H1 (cell line): ENCODE results near the gene ZNF568. TPM values are rescaled to one million over a fixed set of nuclear protein-coding genes. Genes with fewer than 3 reads are reported as not detected.

Source experiments
- CTCF ChIA-PET: fragments of 300-600 bp; sonication (Branson Sonifier 250); formaldehyde crosslinking; loops from one replicate; lab custom pipeline; 2021; ENCODE audit not compliant: partially characterized antibody; lab: Charles Lee
- POLR2A ChIA-PET: fragments of 300-600 bp; sonication (Branson Sonifier 250); formaldehyde crosslinking; loops from one replicate; lab custom pipeline; 2021; ENCODE audit warnings: inconsistent platforms; ENCODE audit not compliant: partially characterized antibody; lab: Charles Lee
- DNase-seq, 2 experiments: peaks; one replicate each; pipeline versions ENCODE4 v3.0.0 to v3.0.0-alpha.2; 2010 to 2022; ENCODE audit warnings: low spot score in 2 of 2, low read depth in 1 of 2, mixed read lengths in 1 of 2
- FAIRE-seq: peaks from 2 replicates; lab custom pipeline; 2011; peaks lifted over from hg19 to GRCh38; lab: Jason Lieb, UNC
- H2AFZ ChIP-seq: 2 replicates; pipeline ENCODE4 v1.8.1; 2012; ENCODE audit warnings: low read length, inconsistent platforms
- H2AK5ac ChIP-seq: 2 replicates; pipeline ENCODE4 v1.6.1; 2013; ENCODE audit warnings: low read depth, low read length
- H2BK120ac ChIP-seq: replicated peaks from 2 replicates; pipeline ENCODE3; 2013; ENCODE audit warnings: low read depth, low read length, inconsistent platforms
- H2BK12ac ChIP-seq: 2 replicates; pipeline ENCODE4 v1.6.1; 2013; ENCODE audit warnings: low read depth, low read length
- H2BK15ac ChIP-seq: 2 replicates; pipeline ENCODE4 v1.6.1; 2013; ENCODE audit warnings: low read length
- H2BK20ac ChIP-seq: 2 replicates; pipeline ENCODE4 v1.6.1; 2013; ENCODE audit warnings: low read length
- H2BK5ac ChIP-seq: 2 replicates; pipeline ENCODE4 v1.6.1; 2013; ENCODE audit warnings: low read depth, low read length
- H3K14ac ChIP-seq: 2 replicates; pipeline ENCODE4 v1.6.1; 2013; ENCODE audit warnings: inconsistent platforms; ENCODE audit not compliant: insufficient read length
- H3K18ac ChIP-seq: 2 replicates; pipeline ENCODE4 v1.6.1; 2013; ENCODE audit warnings: low read length; ENCODE audit errors: extremely low read depth
- H3K23ac ChIP-seq: 2 replicates; pipeline ENCODE4 v1.6.1; 2013; ENCODE audit warnings: inconsistent platforms; ENCODE audit not compliant: insufficient read length
- H3K23me2 ChIP-seq: 2 replicates; pipeline ENCODE4 v1.6.1; 2013; ENCODE audit warnings: low read depth, low read length
- H3K27ac ChIP-seq: 2 replicates; pipeline ENCODE4 v1.6.1; 2011; ENCODE audit warnings: low read depth, low read length, inconsistent platforms
- H3K27me3 ChIP-seq, 4 experiments: replicated peaks in 1 of 4; 1 replicate in 1 of 4; 2 replicates in 3 of 4; pipeline versions ENCODE4 v1.6.1 to v1.8.1; 2011 to 2013; ENCODE audit warnings: low read length in 3 of 4, mild to moderate bottlenecking in 3 of 4, inconsistent platforms in 2 of 4, mixed read lengths in 2 of 4, moderate library complexity in 1 of 4; ENCODE audit not compliant: control insufficient read depth in 3 of 4, insufficient read depth in 3 of 4; ENCODE audit errors: extremely low read depth in 1 of 4
- H3K36me3 ChIP-seq, 4 experiments: 2 replicates each; pipeline versions ENCODE4 v1.6.1 to v1.8.1; 2011 to 2013; ENCODE audit warnings: mild to moderate bottlenecking in 4 of 4, low read length in 3 of 4, moderate library complexity in 2 of 4, control low read depth in 1 of 4, inconsistent platforms in 1 of 4; ENCODE audit not compliant: insufficient read depth in 4 of 4, control insufficient read depth in 2 of 4
- H3K4ac ChIP-seq: replicated peaks from 2 replicates; pipeline ENCODE3; 2013; ENCODE audit warnings: low read length, low read depth, mixed read lengths, inconsistent platforms; ENCODE audit not compliant: insufficient read length
- H3K4me1 ChIP-seq, 4 experiments: replicated peaks in 1 of 4; 1 replicate in 1 of 4; 2 replicates in 3 of 4; pipeline versions ENCODE4 v1.6.1 to v1.8.1; 2011 to 2013; ENCODE audit warnings: low read length in 3 of 4, inconsistent platforms in 2 of 4, mixed read lengths in 1 of 4; ENCODE audit not compliant: insufficient read depth in 4 of 4, control insufficient read depth in 3 of 4
- H3K4me2 ChIP-seq, 2 experiments: 2 replicates each; pipeline versions ENCODE4 v1.6.1 to v1.8.1; 2011 to 2013; ENCODE audit warnings: low read depth in 2 of 2, low read length in 2 of 2, control low read depth in 1 of 2, inconsistent platforms in 1 of 2, mild to moderate bottlenecking in 1 of 2; ENCODE audit not compliant: insufficient read depth in 1 of 2
- H3K4me3 ChIP-seq, 4 experiments: fragments of 200-600, 300-600 bp in 1 of 4; sonication (generic), shearing (Covaris generic), sonication (Bioruptor Twin) in 1 of 4; 2 replicates each; pipeline versions ENCODE4 v1.5.1 to v1.8.1; 2011 to 2016; ENCODE audit warnings: low read length in 4 of 4, low read depth in 3 of 4, control low read depth in 2 of 4, inconsistent platforms in 2 of 4, mild to moderate bottlenecking in 2 of 4, mixed read lengths in 1 of 4, moderate library complexity in 1 of 4; ENCODE audit not compliant: insufficient read depth in 2 of 4; ENCODE audit errors: extremely low read depth in 1 of 4
- H3K56ac ChIP-seq: replicated peaks from 2 replicates; pipeline ENCODE3; 2013; ENCODE audit warnings: low read depth, mild to moderate bottlenecking, mixed read lengths, low read length, inconsistent platforms; ENCODE audit not compliant: insufficient read length
- H3K79me1 ChIP-seq: 2 replicates; pipeline ENCODE4 v1.6.1; 2013; ENCODE audit warnings: low read depth, low read length, control low read depth
- H3K79me2 ChIP-seq, 2 experiments: 2 replicates each; pipeline versions ENCODE4 v1.6.1 to v1.8.1; 2012 to 2013; ENCODE audit warnings: low read length in 2 of 2, mild to moderate bottlenecking in 2 of 2, inconsistent platforms in 1 of 2; ENCODE audit not compliant: insufficient read depth in 2 of 2, control insufficient read depth in 1 of 2
- H3K9ac ChIP-seq, 4 experiments: replicated peaks in 1 of 4; 1 replicate in 1 of 4; 2 replicates in 3 of 4; pipeline versions ENCODE4 v1.6.1 to v1.8.1; 2011 to 2013; ENCODE audit warnings: low read depth in 3 of 4, low read length in 3 of 4, control low read depth in 2 of 4, mild to moderate bottlenecking in 2 of 4, moderate library complexity in 2 of 4, inconsistent platforms in 1 of 4; ENCODE audit errors: extremely low read depth in 1 of 4
- H3K9me3 ChIP-seq, 2 experiments: 2 replicates each; pipeline versions ENCODE4 v1.6.1 to v1.8.1; 2012 to 2013; ENCODE audit warnings: mild to moderate bottlenecking in 2 of 2, moderate library complexity in 2 of 2, control low read depth in 1 of 2, inconsistent platforms in 1 of 2, low read depth in 1 of 2, low read length in 1 of 2, mixed read lengths in 1 of 2; ENCODE audit not compliant: insufficient read depth in 2 of 2
- H4K20me1 ChIP-seq, 2 experiments: replicated peaks in 1 of 2; 2 replicates each; pipeline versions ENCODE3 to v1.8.1; 2011 to 2013; ENCODE audit warnings: inconsistent platforms in 2 of 2, low read length in 2 of 2, mild to moderate bottlenecking in 1 of 2; ENCODE audit not compliant: insufficient read depth in 2 of 2, control insufficient read depth in 1 of 2
- H4K5ac ChIP-seq: 2 replicates; pipeline ENCODE4 v1.6.1; 2013; ENCODE audit warnings: low read length, low read depth, mixed read lengths, inconsistent platforms; ENCODE audit not compliant: insufficient read length
- H4K8ac ChIP-seq: 2 replicates; pipeline ENCODE4 v1.8.0; 2013; ENCODE audit warnings: mild to moderate bottlenecking, moderate library complexity, low read length, inconsistent platforms; ENCODE audit not compliant: insufficient read depth; ENCODE audit errors: extremely low read depth
- H4K91ac ChIP-seq: replicated peaks from 2 replicates; pipeline ENCODE3; 2013; ENCODE audit warnings: low read length, mixed read lengths, inconsistent platforms; ENCODE audit not compliant: insufficient read length
- ATF2 ChIP-seq: IDR thresholded peaks from 2 replicates; pipeline ENCODE4 v1.6.1; 2012; ENCODE audit warnings: low read length, inconsistent platforms
- BACH1 ChIP-seq: IDR thresholded peaks from 2 replicates; pipeline ENCODE4 v1.6.1; 2012; ENCODE audit warnings: low read length, improper control_type of control experiment
- BRCA1 ChIP-seq: IDR thresholded peaks from 2 replicates; pipeline ENCODE4 v1.6.1; 2012; ENCODE audit warnings: low read depth, low read length, improper control_type of control experiment
- CHD2 ChIP-seq: IDR thresholded peaks from 2 replicates; pipeline ENCODE4 v1.6.1; 2012; ENCODE audit warnings: low read length, improper control_type of control experiment
- GABPA ChIP-seq: IDR thresholded peaks from 2 replicates; pipeline ENCODE4 v1.6.1; 2011; ENCODE audit warnings: mild to moderate bottlenecking, low read length, moderate library complexity, borderline replicate concordance; ENCODE audit not compliant: insufficient read depth
- KDM5A ChIP-seq: fragments of 200-600 bp; IDR thresholded peaks from 2 replicates; pipeline ENCODE4 v1.7.1; 2012; ENCODE audit warnings: mild to moderate bottlenecking, low read length, inconsistent platforms, mixed read lengths
- NRF1 ChIP-seq: IDR thresholded peaks from 2 replicates; pipeline ENCODE4 v1.6.1; 2011; ENCODE audit warnings: mild to moderate bottlenecking, low read depth, low read length, improper control_type of control experiment
- POLR2AphosphoS5 ChIP-seq: IDR thresholded peaks from 2 replicates; pipeline ENCODE4 v1.6.1; 2011; ENCODE audit warnings: low read depth, low read length
- POU5F1 ChIP-seq: IDR thresholded peaks from 2 replicates; pipeline ENCODE4 v1.6.1; 2011; ENCODE audit warnings: low read depth, mild to moderate bottlenecking, low read length, moderate library complexity
- SRF ChIP-seq: IDR thresholded peaks from 2 replicates; pipeline ENCODE4 v1.6.1; 2011; ENCODE audit warnings: mild to moderate bottlenecking, low read depth, low read length, moderate library complexity
- YY1 ChIP-seq: IDR thresholded peaks from 2 replicates; pipeline ENCODE4 v1.6.1; 2011; ENCODE audit warnings: low read depth, mild to moderate bottlenecking, low read length
- ZNF274 ChIP-seq: IDR thresholded peaks from 2 replicates; pipeline ENCODE4 v1.7.0; 2012; ENCODE audit warnings: low read length, borderline replicate concordance; ENCODE audit errors: extremely low read depth
- WGBS, 2 experiments: shearing (Covaris generic) in 1 of 2; methylation state at CpG; one replicate each; pipeline versions ENCODE4 v1.1.6 to v1.1.7; 2013 to 2015; ENCODE audit warnings: low lambda C conversion rate in 2 of 2, mixed read lengths in 2 of 2, inconsistent platforms in 1 of 2, low coverage in 1 of 2, missing lambda C conversion rate in 1 of 2; ENCODE audit not compliant: insufficient replicate concordance in 2 of 2, insufficient coverage in 1 of 2, insufficient read length in 1 of 2; ENCODE audit errors: extremely low coverage in 1 of 2, missing lambda C conversion rate in 1 of 2; 5-methylcytosine and 5-hydroxymethylcytosine counted together
- polyA plus RNA-seq, 7 experiments: library from polyadenylated mRNA; depleted of rRNA in 3 of 7; stranded (reverse) in 5 of 7; unstranded in 2 of 7; fragments of >200 nt in 5 of 7; fragments of 200-250 nt in 2 of 7; gene quantifications; 1 replicate in 5 of 7; 2 replicates in 1 of 7; 4 replicates in 1 of 7; pipeline versions ENCODE4 v1.2.1 to v1.2.3, GENCODE V29; 2011 to 2013; ENCODE audit warnings: missing spikeins in 2 of 7, mixed read lengths in 2 of 7
- total RNA-seq: library from RNA; stranded (reverse); fragmentation: NEBNext Ultra II Directional; extraction: Animal tissue kit (Norgen Biotek cat#: 25700); gene quantifications from 2 replicates; pipeline ENCODE4 v1.2.1, GENCODE V29; 2021
- TF ChIP-seq, protein P1 (sequence below): IDR thresholded peaks from 2 replicates; pipeline ENCODE4 v1.6.1; 2011; ENCODE audit warnings: low read depth, mild to moderate bottlenecking, low read length; ENCODE audit not compliant: insufficient read depth

The ZNF568 gene
- total and polyA plus RNA-seq, 2 of the 8 experiments (the other 6 are each of a cell fraction or from before 2014, with no cell fraction given) = 1.6 to 2.4 TPM

GRCh38 chr19:36972571-36972970 lies 56.4 kb downstream of the ZNF568 start:
- Histone ChIP-seq H3K4me2 (peak overlapping the region; percentile 49 to 77), H3K14ac (no peak overlapping the region), H4K20me1 (no peaks in the 10 kb centered on the region), H3K4ac (no peak overlapping the region), H2BK5ac (no peak overlapping the region), H4K5ac (no peak overlapping the region), H3K79me1 (no peaks in the 10 kb centered on the region), H3K18ac (no peak overlapping the region), H3K79me2 (no peaks in the 10 kb centered on the region), H2BK12ac (no peak overlapping the region), H3K56ac (no peak overlapping the region), H3K4me1 (no peaks in the 10 kb centered on the region), H3K9ac (no peak overlapping the region), H2AFZ (no peak overlapping the region), H4K8ac (no peak overlapping the region; the same call in 1 of the 2 replicates), H3K4me3 (peak overlapping the region; percentile 74 to 82 (median 80)), H3K27me3 (no peaks in the 10 kb centered on the region), H2BK15ac (no peak overlapping the region), H3K27ac (no peak overlapping the region), H2BK20ac (no peak overlapping the region), H3K23ac (no peak overlapping the region), H3K36me3 (no peaks in the 10 kb centered on the region), H2AK5ac (no peak overlapping the region), H3K23me2 (peaks cover 4% of the 10 kb centered on the region; the same call in 1 of the 2 replicates), H3K9me3 (peaks cover 20 to 42% of the 10 kb centered on the region in 2 experiments), H2BK120ac (no peak overlapping the region), H4K91ac (no peak overlapping the region)
- ChIA-PET CTCF (interaction anchor here (0.7 to 0.8 kb wide), 2 partner anchors 196 to 258 kb away, joined by 3 read pairs; no protein-coding TSS in a partner anchor), POLR2A (interaction anchor here (0.7 to 1.2 kb wide), 2 partner anchors 122 to 135 kb away, joined by 3 read pairs; partner anchors contain the start of gene ZNF790)
- FAIRE-seq = no peak
- 84% methylated on average over 21 of the region's 25 CpGs; no CpG with 5 or more reads in 1 of the 2 experiments for WGBS, 2 experiments
- DNase-seq = no peak
- TF ChIP-seq NRF1 (no peak), ATF2 (no peak), SRF (no peak), GABPA (no peak), BRCA1 (no peak), YY1 (no peak), KDM5A (no peak), ZNF274 (no peak), BACH1 (no peak), POLR2AphosphoS5 (no peak), POU5F1 (no peak), CHD2 (no peak)
- TF ChIP-seq, protein P1, sequence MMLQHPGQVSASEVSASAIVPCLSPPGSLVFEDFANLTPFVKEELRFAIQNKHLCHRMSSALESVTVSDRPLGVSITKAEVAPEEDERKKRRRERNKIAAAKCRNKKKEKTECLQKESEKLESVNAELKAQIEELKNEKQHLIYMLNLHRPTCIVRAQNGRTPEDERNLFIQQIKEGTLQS = no peak
